Ovary (tissue), 9 donors: ENCODE measurements around the gene ARHGAP44. TPM values are rescaled to one million over a fixed set of nuclear protein-coding genes. Genes with fewer than 3 reads are reported as not detected.
A peak's percentile ranks its signal among the peaks of the same experiment; 100 is the strongest.

Experiments
- DNase-seq, 5 donors: peaks; one replicate each; pipeline ENCODE4 v3.0.0-alpha.2; 2019 to 2020
- H3K27ac ChIP-seq, 2 donors: fragments of 200-600 bp; one replicate each; pipeline versions ENCODE4 v1.5.1 to v1.8.0; 2019 to 2022
- H3K27me3 ChIP-seq: fragments of 200-600 bp; one replicate; pipeline ENCODE4 v1.8.0; 2022
- H3K36me3 ChIP-seq: fragments of 200-600 bp; sonication (generic); one replicate; pipeline ENCODE4 v1.5.1; 2019
- H3K4me1 ChIP-seq: one replicate; pipeline ENCODE4 v1.8.1; 2013; ENCODE audit warnings: mild to moderate bottlenecking, moderate library complexity; ENCODE audit not compliant: insufficient read depth
- H3K4me3 ChIP-seq: fragments of 200-600 bp; sonication (generic); one replicate; pipeline ENCODE4 v1.5.1; 2017
- H3K9me3 ChIP-seq, 2 donors: fragments of 200-600 bp in 1 of 2; sonication (generic) in 1 of 2; one replicate each; pipeline versions ENCODE4 v1.5.1 to v1.8.1; 2013 to 2019; ENCODE audit warnings: mild to moderate bottlenecking in 1 of 2, moderate library complexity in 1 of 2
- EP300 ChIP-seq: sonication (generic); formaldehyde crosslinking; IDR thresholded peaks from one replicate; pipeline ENCODE4 v1.6.1; 2017; ENCODE audit warnings: antibody characterized with exemption
- POLR2A ChIP-seq: fragments of 450-650 bp; IDR thresholded peaks from one replicate; pipeline ENCODE4 v1.6.1; 2017; ENCODE audit warnings: antibody characterized with exemption, mild to moderate bottlenecking, moderate library complexity
- WGBS, 3 donors: extraction: QIAGEN DNeasy Blood & Tissue Kit in 1 of 3; methylation state at CpG; one replicate each; pipeline versions ENCODE4 v1.1.5 to v1.1.7; 2013 to 2017; 5-methylcytosine and 5-hydroxymethylcytosine counted together
- intact Hi-C, 4 donors: fragments of 100-400 bp; cut with DNase I; formaldehyde crosslinking; loops; one replicate each; pipeline versions ENCODE4 v1.11.0 to v1.15.1; 2022 to 2023
- polyA plus RNA-seq, 2 donors: library from polyadenylated mRNA; stranded (reverse); fragments of 200-250 nt in 1 of 2; fragments of 350-450 nt in 1 of 2; fragmentation: Illumina TruSeq in 1 of 2; extraction: RNeasy Lipid Tissue Mini Kit (QIAGEN cat#74804) in 1 of 2; gene quantifications; one replicate each; pipeline ENCODE4 v1.2.3, GENCODE V29; 2013 to 2014
- total RNA-seq, 7 donors: library from RNA; depleted of rRNA in 2 of 7; stranded (reverse); fragments of >200 nt in 2 of 7; fragmentation: NEBNext Ultra II Directional in 3 of 7; extraction: Animal tissue kit (Norgen Biotek cat#: 25700) in 3 of 7; gene quantifications; one replicate each; pipeline versions ENCODE4 v1.1.0 to v1.2.4, GENCODE V29; 2016 to 2023
- TF ChIP-seq, protein P1 (sequence below), 3 donors: fragments of 450-650 bp in 2 of 3; fragments of 200-600 bp in 1 of 3; IDR thresholded peaks; one replicate each; pipeline versions ENCODE4 v1.5.1 to v1.8.0; 2016 to 2022; ENCODE audit warnings: antibody characterized with exemption in 3 of 3, mild to moderate bottlenecking in 1 of 3
- donor health status: DM: no; HTN: no; CAD: no; lungs with moderate emphysema.
- donor health status: DM: no; HTN: no; CAD: no.
- donor health status: Bipolar disorder and iron deficiency.
- donor health status: DM: yes; HTN: yes; CAD: no.
- donor health status: DM: no; HTN: no; CAD: no.
- donor health status: DM: yes; HTN: yes; CAD: no.

ARHGAP44 gene
- total and polyA plus RNA-seq, 9 donors, result 6.8 to 16.5 (median 9.9) TPM

DNA sequence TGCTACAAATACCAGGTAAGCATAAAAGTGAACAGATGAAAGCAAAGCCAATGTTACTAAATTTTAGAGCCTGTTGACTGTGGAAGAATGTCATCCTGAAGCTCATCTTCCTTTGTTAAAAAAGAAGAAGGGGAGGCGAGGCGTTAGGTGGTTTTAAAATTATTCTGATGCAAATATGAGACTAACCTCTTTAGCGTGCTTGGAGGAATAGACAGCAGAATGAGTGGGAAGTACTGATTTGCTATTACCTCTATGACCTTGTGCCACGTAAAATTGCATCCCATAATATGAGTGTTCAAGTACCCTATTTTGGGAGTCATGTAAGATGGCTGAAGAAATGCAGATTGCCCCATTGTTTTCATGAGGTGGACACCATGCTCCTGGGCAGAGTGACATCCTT is 132.8 kb downstream of the ARHGAP44 start:
- 94 to 96% (median 94%) methylated on average over 4 of the region's 4 CpGs for WGBS, 3 donors
- no peak overlapping the region for H3K27ac ChIP-seq
- DNase-seq, result no peak
- no peaks in the 10 kb centered on the region for H3K9me3 ChIP-seq
- H3K27me3 ChIP-seq, result no peaks in the 10 kb centered on the region
- intact Hi-C loops, result no loop called here
- H3K36me3 ChIP-seq, result no peaks in the 10 kb centered on the region
- TF ChIP-seq EP300, result no peak
- TF ChIP-seq, protein P1, sequence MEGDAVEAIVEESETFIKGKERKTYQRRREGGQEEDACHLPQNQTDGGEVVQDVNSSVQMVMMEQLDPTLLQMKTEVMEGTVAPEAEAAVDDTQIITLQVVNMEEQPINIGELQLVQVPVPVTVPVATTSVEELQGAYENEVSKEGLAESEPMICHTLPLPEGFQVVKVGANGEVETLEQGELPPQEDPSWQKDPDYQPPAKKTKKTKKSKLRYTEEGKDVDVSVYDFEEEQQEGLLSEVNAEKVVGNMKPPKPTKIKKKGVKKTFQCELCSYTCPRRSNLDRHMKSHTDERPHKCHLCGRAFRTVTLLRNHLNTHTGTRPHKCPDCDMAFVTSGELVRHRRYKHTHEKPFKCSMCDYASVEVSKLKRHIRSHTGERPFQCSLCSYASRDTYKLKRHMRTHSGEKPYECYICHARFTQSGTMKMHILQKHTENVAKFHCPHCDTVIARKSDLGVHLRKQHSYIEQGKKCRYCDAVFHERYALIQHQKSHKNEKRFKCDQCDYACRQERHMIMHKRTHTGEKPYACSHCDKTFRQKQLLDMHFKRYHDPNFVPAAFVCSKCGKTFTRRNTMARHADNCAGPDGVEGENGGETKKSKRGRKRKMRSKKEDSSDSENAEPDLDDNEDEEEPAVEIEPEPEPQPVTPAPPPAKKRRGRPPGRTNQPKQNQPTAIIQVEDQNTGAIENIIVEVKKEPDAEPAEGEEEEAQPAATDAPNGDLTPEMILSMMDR (IDR thresholded peaks at IDR 0.05), result no peak
- TF ChIP-seq POLR2A, result no peak
- no peaks in the 10 kb centered on the region for H3K4me1 ChIP-seq
- H3K4me3 ChIP-seq, result no peak overlapping the region

DNA sequence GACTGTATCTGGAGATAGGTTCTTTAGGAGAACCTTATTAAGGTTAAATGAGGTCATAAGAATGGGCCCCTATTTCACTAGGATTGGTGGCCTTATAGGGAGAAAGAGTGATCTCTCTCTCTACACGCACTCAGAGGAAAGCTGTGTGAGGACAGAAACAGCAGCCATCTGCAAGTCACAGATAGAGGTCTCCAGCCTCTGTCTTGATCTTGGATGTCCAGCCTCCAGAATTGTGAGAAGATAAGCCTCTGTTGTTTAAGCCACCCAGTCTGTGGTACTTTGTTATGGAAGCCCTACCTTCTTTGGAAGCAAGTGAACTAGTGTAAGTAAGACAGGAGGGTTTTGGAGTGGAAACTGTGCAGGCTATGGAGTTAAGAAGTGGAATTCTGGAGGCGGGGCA is 135.3 kb downstream of the ARHGAP44 start:
- no peak overlapping the region for H3K27ac ChIP-seq
- H3K36me3 ChIP-seq, result no peaks in the 10 kb centered on the region
- WGBS, 3 donors, result 94 to 98% (median 96%) methylated on average over 2 of the region's 2 CpGs
- no peaks in the 10 kb centered on the region for H3K27me3 ChIP-seq
- H3K9me3 ChIP-seq, result no peaks in the 10 kb centered on the region
- DNase-seq, result no peak
- intact Hi-C loops, result no loop called here
- H3K4me1 ChIP-seq, result no peaks in the 10 kb centered on the region
- TF ChIP-seq POLR2A (no peak), EP300 (no peak)
- TF ChIP-seq, protein P1 (IDR thresholded peaks at IDR 0.05), result no peak
- no peak overlapping the region for H3K4me3 ChIP-seq

DNA sequence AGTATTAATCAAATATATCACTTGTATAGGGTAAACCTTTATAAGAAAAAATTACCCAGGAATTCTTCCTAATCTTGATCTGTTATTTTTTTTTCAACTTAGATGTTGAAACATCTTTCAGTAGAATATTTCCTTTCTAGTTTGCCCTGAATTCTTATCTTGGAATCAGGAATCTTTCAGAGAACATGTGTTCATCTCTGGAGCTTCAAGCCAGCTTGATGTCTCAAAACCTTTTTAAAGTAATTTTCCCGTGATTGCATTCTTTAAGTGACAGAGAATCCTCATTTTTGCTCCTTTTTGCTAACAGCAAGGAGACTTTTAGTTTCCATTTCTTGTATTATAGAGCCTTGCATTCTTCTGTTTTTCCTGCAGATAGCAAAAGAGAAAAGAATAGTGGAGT is 137.7 kb downstream of the ARHGAP44 start:
- no peak for DNase-seq
- intact Hi-C loops, result no loop called here
- H3K4me1 ChIP-seq, result no peaks in the 10 kb centered on the region
- H3K27ac ChIP-seq, result no peak overlapping the region
- no peaks in the 10 kb centered on the region for H3K27me3 ChIP-seq
- 11 to 22% (median 11%) methylated on average over 1 of the region's 1 CpG for WGBS, 3 donors
- no peaks in the 10 kb centered on the region for H3K36me3 ChIP-seq
- H3K9me3 ChIP-seq, result no peaks in the 10 kb centered on the region
- TF ChIP-seq EP300, result no peak
- no peak for TF ChIP-seq POLR2A
- TF ChIP-seq, protein P1 (IDR thresholded peaks at IDR 0.05), result no peak
- H3K4me3 ChIP-seq, result no peak overlapping the region

DNA sequence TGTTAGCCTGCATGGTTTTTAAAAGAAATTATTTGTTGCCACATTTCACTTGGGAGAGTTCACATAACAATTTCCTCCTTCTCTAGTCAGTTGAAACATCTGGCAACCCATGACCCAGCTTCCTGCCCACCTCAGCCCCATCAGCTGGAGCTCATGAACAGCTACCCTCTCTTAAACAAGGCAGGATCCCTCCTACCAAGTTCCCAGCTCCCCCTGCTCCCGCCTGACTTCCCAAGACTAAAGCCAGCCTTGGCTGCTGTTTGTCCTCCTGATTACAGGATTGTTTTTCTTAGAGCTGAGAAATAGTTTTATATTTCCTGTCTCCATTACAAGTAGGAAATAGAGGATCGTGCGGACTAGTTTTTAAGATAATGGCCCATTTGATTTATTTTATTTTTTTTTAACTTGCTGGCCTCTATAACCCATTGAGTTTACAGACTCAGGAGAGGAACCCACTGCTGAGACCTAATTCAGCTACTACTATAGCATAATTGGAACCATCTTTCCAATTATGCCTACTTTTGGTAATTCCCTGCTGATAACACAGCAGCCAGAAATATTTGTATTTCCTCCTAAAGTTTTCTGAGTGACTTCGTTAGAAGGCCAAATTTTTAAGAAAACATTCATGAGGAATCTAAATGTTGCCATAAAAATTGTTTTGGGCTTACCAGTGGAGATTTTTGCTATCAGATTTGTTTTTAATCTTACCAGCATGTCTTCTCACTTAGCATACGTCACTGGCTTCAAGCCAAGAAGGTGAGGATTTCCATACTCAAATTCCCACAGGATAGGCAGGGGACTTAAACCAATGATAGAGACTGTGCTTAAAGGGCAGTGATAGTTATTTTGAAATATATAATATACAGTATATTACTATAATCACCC is 138.5 kb downstream of the ARHGAP44 start:
- no peak overlapping the region for H3K4me3 ChIP-seq
- TF ChIP-seq POLR2A (no peak), EP300 (no peak)
- TF ChIP-seq, protein P1 (IDR thresholded peaks at IDR 0.05), result no peak
- intact Hi-C loops, result no loop called here
- no peaks in the 10 kb centered on the region for H3K9me3 ChIP-seq
- no peaks in the 10 kb centered on the region for H3K27me3 ChIP-seq
- peak in 4 of 5 donors; percentile 13 to 44 (median 21) for DNase-seq
- H3K36me3 ChIP-seq, result no peaks in the 10 kb centered on the region
- no peak overlapping the region for H3K27ac ChIP-seq
- 3 to 7% (median 3%) methylated on average over 5 of the region's 5 CpGs for WGBS, 3 donors
- H3K4me1 ChIP-seq, result no peaks in the 10 kb centered on the region
